ENCODE measurements around the gene C1orf116. TPM values are rescaled to one million over a fixed set of nuclear protein-coding genes. Genes with fewer than 3 reads are reported as not detected.

C1orf116 gene
- total RNA-seq, 1 experiment from 2014 or later, result 2.4 TPM

- DNase-seq (ENCODE audit: low spot score) (no peak), ATAC-seq (no peak)
- Mint-ChIP-seq H3K36me3 (peaks cover 56% of the 10 kb centered on the region), H3K27ac (no peak overlapping the region), H3K27me3 (ENCODE audit: low read depth) (no peaks in the 10 kb centered on the region), H3K4me1 (no peaks in the 10 kb centered on the region), H3K4me3 (no peak overlapping the region), H3K9me3 (no peaks in the 10 kb centered on the region)
- TF ChIP-seq ZBTB21 (CRISPR knock-in tag; IDR thresholded peaks at IDR 0.05; ENCODE audit: borderline replicate concordance) (no peak), ZNF263 (CRISPR knock-in tag; IDR thresholded peaks at IDR 0.05; ENCODE audit: low read depth) (no peak), SP1 (CRISPR knock-in tag; conservative IDR thresholded peaks at IDR 0.05) (no peak), NR2C2 (CRISPR knock-in tag; IDR thresholded peaks at IDR 0.05) (no peak), NFYB (CRISPR knock-in tag; conservative IDR thresholded peaks at IDR 0.05; ENCODE audit: low read depth) (no peak), JUN (CRISPR knock-in tag; IDR thresholded peaks at IDR 0.05) (no peak), ATF6 (CRISPR knock-in tag; IDR thresholded peaks at IDR 0.05) (no peak), MLX (CRISPR knock-in tag; IDR thresholded peaks at IDR 0.05) (no peak), FOXK1 (CRISPR knock-in tag; IDR thresholded peaks at IDR 0.05) (no peak), ZNF423 (CRISPR knock-in tag; IDR thresholded peaks at IDR 0.05) (no peak), NFATC4 (CRISPR knock-in tag; IDR thresholded peaks at IDR 0.05) (no peak), GRHL2 (CRISPR knock-in tag; IDR thresholded peaks at IDR 0.05; ENCODE audit: insufficient replicate concordance, severe bottlenecking) (no peak), FOXJ3 (CRISPR knock-in tag; IDR thresholded peaks at IDR 0.05; ENCODE audit: borderline replicate concordance) (no peak), GABPB1 (CRISPR knock-in tag; IDR thresholded peaks at IDR 0.05) (no peak)
- TF ChIP-seq, protein P1, sequence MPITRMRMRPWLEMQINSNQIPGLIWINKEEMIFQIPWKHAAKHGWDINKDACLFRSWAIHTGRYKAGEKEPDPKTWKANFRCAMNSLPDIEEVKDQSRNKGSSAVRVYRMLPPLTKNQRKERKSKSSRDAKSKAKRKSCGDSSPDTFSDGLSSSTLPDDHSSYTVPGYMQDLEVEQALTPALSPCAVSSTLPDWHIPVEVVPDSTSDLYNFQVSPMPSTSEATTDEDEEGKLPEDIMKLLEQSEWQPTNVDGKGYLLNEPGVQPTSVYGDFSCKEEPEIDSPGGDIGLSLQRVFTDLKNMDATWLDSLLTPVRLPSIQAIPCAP (CRISPR knock-in tag; IDR thresholded peaks at IDR 0.05), result no peak
- TF ChIP-seq, protein P2, sequence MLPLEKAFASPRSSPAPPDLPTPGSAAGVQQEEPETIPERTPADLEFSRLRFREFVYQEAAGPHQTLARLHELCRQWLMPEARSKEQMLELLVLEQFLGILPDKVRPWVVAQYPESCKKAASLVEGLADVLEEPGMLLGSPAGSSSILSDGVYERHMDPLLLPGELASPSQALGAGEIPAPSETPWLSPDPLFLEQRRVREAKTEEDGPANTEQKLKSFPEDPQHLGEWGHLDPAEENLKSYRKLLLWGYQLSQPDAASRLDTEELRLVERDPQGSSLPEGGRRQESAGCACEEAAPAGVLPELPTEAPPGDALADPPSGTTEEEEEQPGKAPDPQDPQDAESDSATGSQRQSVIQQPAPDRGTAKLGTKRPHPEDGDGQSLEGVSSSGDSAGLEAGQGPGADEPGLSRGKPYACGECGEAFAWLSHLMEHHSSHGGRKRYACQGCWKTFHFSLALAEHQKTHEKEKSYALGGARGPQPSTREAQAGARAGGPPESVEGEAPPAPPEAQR (CRISPR knock-in tag; IDR thresholded peaks at IDR 0.05), result no peak
- TF ChIP-seq, protein P3, sequence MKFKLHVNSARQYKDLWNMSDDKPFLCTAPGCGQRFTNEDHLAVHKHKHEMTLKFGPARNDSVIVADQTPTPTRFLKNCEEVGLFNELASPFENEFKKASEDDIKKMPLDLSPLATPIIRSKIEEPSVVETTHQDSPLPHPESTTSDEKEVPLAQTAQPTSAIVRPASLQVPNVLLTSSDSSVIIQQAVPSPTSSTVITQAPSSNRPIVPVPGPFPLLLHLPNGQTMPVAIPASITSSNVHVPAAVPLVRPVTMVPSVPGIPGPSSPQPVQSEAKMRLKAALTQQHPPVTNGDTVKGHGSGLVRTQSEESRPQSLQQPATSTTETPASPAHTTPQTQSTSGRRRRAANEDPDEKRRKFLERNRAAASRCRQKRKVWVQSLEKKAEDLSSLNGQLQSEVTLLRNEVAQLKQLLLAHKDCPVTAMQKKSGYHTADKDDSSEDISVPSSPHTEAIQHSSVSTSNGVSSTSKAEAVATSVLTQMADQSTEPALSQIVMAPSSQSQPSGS (CRISPR knock-in tag; IDR thresholded peaks at IDR 0.05; ENCODE audit: borderline replicate concordance, low read depth), result no peak
- ChIA-PET POLR2A (interaction anchor here (1.6 kb wide), 1 partner anchor 16 kb away, joined by 3 read pairs; the partner anchor contains the start of gene PFKFB2), CTCF (no interaction called here)
These were observed 36.5 kb upstream of the C1orf116 start for GRCh38 chr1:207069061-207069460.

DNA sequence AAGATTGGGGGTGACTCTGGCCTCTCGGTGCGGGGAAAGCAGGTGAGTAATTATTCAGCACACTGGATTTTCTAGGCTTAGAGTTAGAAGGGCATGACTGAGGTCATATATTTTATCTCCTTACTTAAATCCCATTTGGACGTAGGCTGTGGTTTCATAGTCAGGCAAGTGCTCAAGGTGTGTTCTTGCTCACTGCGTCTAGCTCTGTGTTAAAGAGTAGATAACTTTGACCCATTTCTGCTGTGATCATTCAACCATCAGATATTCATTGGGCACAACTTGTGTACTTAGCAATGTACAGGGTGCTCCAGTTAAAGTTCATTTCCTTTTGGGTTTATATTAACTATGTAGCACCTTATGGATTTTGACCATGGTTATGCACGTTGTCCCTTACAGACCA is 35.1 kb upstream of the C1orf116 start:
- peaks cover 67% of the 10 kb centered on the region for H3K36me3 Mint-ChIP-seq
- no peak for TF ChIP-seq ZNF138 (CRISPR knock-in tag; conservative IDR thresholded peaks at IDR 0.05)
- TF ChIP-seq MAX (CRISPR knock-in tag; IDR thresholded peaks at IDR 0.05), result no peak
- no peak for TF ChIP-seq NR1H2 (CRISPR knock-in tag; IDR thresholded peaks at IDR 0.05)
- TF ChIP-seq ZBTB21 (CRISPR knock-in tag; IDR thresholded peaks at IDR 0.05; ENCODE audit: borderline replicate concordance), result no peak
- no peaks in the 10 kb centered on the region for H3K27me3 Mint-ChIP-seq (ENCODE audit: low read depth)
- no peaks in the 10 kb centered on the region for H3K9me3 Mint-ChIP-seq
- DNase-seq (ENCODE audit: low spot score) (no peak), ATAC-seq (no peak)
- CTCF ChIA-PET, result no interaction called here
- POLR2A ChIA-PET, result interaction anchor here (1.6 kb wide), 1 partner anchor 15 kb away, joined by 3 read pairs; the partner anchor contains the start of gene PFKFB2
- no peak overlapping the region for H3K4me3 Mint-ChIP-seq
- H3K27ac Mint-ChIP-seq, result no peak overlapping the region
- H3K4me1 Mint-ChIP-seq, result no peaks in the 10 kb centered on the region
